GM19193 (cell line): Measurements from ENCODE around the gene CRYBG1.

Source experiments
- POLR2A ChIP-seq: IDR thresholded peaks from 4 replicates; pipeline ENCODE4 v1.6.1; 2011; ENCODE audit not compliant: insufficient read depth, insufficient read length; ENCODE audit errors: extremely low read depth

Gene CRYBG1

DNA sequence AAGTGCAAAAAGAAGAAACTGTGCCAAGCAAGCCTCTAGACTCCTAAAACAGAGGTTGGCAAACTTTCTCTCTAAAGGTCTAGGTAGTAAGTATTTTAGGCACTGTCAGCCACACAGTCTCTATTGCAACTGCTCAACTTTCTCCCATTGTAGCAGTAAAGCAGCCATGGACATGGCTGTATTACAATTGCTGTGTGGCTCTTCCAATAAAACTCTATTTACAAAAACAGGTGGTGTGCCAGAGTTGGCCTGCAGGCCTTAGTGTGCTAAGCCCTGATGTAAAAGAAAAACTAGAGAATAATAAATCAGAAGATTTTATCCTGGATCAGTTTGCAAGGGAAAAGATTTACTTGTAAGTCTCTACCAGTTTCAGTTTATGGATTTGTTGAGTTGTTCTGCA, 74.0 kb downstream of the CRYBG1 start:
- no peak for TF ChIP-seq POLR2A

DNA sequence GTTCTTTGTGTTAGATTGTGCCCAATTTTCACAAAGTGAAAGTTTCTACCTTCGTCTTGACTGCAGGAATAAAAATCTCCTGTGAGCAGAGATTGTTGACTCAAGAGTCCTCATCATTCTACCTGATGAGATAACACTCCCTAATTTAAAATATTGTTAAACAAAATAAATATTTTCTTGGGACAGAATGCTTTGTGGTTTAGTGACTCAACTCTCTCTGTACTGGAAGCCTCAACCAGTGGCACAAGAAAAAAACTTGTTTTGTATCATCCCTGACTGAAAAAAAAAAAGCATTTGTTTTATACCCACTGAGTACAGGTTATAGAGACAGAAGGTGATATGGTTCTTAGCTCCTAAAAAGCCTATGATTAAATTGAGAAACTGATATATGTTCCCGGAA, 78.9 kb downstream of the CRYBG1 start:
- no peak for TF ChIP-seq POLR2A

DNA sequence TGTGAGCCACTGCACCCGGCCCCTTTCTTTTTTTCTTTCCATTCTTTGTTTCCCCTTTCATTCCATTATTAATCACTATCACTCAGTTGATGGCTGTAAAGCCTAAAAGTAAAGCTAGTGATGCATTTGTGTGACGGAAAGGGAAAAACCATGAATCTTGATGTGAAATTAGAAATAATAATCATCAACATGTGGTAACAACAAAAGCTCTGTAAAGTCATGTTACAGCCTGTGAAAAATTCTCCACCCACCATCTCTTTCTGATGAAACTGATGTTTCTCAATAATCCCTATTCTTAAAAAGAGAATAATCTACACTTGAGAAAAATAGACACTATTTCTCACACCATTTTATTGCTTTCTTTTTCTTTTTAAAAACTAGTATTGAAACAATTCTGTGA, 80.0 kb downstream of the CRYBG1 start:
- TF ChIP-seq POLR2A, result no peak

DNA sequence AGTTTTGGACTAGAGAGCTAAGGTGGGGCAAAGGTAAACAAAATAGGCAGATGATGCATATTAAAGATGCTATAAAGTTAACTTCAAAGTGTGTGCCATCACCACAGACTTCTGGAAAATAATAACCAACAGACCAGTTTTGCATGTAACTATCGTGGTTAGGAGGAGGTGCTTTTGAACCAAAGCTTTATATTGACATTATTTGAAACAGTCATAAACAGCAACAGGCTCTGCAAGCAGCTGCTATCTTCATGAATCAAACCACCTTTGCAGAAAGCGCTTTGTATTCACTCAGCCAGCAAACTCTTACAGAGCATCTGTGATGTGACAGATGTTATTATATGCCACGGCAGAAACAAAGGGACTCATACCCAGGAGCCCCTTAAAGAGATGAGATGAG, 81.9 kb downstream of the CRYBG1 start:
- no peak for TF ChIP-seq POLR2A

DNA sequence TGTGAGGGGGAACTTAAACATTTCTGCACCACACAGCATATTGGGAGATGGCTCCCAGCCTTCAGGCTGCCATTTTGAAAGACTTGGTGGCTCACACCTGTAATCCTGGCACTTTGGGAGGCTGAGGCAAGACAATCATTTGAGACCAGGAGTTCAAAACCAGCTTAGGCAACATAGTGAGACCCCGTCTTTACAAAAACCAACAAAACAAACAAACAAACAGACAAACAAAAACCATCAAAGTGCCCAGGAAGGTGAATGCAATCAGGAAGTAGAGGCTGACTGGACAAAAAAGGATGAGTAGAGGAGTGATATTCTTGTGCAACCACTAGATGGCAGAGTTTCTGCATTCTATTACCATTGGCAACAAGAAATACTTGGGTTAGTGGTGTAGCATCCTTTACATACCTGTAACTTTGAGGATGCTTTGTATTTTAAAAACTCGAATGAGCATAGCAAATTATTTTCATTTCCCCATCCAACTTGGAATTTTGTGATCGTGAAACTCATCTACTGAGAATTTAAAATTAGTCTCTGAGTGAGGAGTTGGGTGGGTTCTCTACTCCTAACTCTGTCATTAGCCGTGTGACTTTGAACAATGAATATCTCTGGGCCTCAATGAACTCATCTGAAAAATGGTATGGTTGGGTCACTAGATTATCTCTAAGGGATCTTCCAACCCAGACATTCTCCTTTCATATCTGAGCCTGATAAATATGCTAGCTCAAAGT, 84.4 kb downstream of the CRYBG1 start:
- TF ChIP-seq POLR2A, result no peak

DNA sequence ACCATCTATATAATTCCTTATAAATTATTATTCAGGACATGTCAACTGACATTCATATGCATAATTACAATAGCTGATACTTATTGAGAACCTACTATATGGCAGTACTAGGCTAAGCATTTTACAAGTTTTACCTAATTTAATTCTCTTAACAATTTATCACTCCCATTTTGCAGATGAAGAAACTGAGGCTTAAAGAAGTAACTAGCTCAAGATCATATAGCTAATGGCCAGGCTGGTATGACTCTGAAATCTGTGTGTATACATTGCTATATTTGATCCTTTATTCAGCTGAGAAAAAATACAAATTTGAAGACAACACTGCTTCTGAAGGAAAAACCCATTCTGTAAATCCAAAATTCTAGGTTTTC, 85.0 kb downstream of the CRYBG1 start:
- TF ChIP-seq POLR2A, result no peak

DNA sequence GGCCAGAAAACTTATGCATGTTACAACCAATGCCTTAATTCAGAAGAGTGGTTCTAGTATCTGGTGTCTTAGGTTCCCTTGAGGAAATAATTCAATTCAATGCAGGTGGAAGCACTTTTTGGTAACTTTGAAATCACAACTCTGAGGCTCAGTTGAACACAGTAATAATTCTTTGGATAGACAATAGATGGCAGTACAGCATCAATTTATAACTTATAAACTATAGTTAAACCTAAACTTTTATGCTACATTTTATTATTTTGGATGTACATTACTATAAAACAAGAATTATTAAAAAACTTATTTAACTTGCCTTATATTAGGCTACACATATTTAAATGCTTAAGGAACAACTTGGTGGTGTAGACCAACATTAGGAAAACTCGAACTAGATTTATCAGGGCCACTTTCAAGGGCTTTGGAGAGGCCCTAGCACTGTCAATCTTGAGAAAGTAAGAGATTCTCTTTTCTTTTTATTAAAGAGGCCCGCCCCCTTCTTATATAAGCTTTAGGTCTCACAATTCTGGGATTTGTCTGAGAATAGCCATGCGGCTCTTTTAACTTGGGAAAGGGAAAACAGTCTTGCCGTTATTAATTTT, 85.9 kb downstream of the CRYBG1 start:
- no peak for TF ChIP-seq POLR2A

DNA sequence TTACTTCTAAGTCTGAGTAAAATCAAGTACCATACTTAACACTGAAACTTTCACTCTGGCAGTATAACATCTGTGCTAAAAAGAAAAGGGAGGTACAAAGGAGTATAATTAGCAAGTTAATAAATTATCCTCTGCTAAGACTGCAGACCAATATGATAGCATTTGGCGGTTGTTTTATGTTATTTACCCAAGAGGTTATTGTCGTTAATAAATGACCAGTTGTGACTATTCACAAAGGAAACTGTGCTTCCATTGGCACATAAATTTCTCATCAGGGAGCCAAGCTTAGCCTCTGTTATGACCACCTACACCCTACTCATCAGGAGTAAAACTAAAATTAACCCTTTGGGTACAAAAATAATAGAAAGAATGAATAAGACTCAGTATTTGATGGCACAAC, 86.5 kb downstream of the CRYBG1 start:
- TF ChIP-seq POLR2A, result no peak

DNA sequence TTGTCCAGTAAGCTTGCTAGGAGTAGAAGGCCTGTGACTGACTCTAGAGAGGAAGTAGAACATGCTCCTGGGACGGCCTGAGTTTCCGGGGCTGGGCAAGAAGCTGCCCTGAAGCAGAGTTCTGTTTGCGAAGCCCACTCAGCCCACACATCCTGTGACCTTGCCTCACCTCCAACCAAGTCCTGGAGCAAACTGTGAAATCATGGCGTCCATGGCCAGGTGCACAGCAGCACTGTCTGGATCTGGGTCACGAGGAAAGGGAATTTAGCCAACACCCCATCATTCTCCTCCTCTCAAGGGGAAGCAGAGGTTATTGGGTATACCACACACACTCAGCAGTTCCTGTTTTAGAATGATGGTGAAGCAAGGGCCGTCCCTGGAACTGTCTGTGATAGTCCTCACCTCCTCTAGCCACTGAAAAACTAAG, 87.5 kb downstream of the CRYBG1 start:
- no peak for TF ChIP-seq POLR2A

DNA sequence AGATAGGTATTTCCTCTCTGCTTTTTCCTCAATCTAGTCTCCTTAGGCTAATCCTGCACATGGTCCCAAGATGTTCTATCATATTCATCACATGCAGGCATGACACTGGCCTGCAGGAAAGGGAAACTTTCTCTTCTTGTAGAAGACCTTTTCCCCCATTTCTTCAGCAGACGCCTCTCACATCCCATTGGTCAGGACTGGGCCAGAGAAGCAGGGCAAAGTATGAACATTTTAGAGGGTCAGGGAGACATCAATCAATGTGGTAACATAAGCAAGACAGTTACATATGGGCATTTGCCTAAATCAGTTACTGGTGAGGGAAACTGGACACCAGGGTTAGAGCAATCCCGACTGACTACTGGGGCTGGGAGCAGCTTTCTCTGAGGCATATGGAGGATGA, 90.1 kb downstream of the CRYBG1 start:
- TF ChIP-seq POLR2A, result no peak

DNA sequence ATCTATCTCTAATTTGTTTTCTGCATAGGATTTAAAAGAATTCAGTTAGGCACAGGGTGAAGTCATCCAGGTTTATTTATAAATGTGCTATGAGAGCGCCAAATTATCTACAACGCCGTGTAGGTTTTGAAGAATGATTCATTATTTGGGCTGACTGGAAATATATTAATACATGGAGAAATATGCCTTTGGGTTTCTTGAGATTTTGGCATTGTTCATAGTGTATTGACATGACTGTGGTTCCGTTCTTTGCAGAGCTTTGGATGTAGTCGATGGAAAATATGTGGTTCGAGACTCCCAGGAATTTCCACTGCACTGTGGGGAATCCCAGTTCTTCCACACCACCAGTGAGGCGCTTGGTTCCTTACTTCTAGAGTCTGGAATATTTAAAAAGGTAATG, 90.9 kb downstream of the CRYBG1 start:
- TF ChIP-seq POLR2A, result no peak

DNA sequence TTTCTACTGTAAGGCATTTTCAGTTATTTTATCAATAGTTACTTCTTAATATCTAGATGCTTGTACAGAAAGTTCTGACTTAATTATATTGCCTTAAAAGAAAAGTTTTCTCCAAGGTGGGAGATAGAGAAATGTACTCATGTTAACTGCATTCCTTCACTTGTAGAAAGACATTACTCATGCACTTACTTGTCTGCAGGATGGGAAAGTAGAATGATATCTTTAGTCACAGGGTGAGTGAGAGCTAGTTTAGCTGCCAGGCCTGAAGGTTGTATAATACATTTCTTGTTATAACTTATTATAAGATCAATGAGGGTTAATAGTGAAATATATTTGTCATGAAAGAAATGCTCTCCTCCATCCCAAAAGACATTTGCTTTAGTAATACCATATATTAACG, 92.1 kb downstream of the CRYBG1 start:
- no peak for TF ChIP-seq POLR2A

DNA sequence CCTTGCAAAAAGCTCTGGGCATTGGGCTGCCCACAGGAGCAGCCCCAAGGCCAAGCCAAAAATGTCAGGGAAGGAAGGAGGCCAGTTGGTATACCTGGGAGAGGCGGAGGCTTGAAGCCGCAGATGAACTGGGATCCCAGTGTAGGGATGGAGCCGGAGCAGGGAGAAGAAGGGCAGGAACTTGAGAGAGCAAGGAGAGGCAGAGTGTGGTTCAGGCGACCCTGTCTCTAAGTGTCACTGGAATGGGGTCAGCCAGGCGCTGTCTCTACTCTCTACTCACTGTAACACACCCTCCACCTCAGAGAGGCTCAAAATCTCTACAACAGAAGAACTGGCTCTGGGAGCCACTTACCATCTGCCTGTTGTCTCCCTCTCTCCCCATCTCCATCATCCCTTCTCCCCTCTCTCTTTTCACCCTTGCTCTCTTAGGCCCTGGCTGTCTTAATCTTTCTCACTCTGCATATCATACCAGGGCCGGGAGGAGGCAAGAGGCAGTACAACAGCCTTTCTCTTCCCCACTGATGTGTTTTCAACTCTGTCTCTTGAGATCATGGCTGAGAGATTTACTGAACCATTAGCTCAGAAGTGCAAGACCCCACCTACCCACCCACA, 93.3 kb downstream of the CRYBG1 start:
- no peak for TF ChIP-seq POLR2A

DNA sequence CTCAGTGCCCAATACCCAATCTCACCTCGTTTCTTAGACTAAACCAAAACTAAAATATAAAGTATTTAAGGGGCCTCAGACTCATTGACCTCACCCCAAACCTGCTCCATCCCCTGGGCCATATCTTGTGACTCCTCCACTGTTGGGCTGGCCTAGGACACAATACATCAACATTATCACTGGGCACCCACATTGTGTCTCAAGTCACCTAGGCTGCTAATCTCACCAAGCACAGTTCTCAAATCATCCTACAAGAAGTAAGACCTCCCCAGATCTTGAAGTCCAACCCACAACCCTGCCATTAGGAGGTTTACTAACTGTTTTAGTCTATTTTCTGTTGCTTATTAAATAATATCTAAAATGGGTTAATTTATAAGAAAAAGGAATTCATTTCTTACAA, 96.2 kb downstream of the CRYBG1 start:
- no peak for TF ChIP-seq POLR2A

DNA sequence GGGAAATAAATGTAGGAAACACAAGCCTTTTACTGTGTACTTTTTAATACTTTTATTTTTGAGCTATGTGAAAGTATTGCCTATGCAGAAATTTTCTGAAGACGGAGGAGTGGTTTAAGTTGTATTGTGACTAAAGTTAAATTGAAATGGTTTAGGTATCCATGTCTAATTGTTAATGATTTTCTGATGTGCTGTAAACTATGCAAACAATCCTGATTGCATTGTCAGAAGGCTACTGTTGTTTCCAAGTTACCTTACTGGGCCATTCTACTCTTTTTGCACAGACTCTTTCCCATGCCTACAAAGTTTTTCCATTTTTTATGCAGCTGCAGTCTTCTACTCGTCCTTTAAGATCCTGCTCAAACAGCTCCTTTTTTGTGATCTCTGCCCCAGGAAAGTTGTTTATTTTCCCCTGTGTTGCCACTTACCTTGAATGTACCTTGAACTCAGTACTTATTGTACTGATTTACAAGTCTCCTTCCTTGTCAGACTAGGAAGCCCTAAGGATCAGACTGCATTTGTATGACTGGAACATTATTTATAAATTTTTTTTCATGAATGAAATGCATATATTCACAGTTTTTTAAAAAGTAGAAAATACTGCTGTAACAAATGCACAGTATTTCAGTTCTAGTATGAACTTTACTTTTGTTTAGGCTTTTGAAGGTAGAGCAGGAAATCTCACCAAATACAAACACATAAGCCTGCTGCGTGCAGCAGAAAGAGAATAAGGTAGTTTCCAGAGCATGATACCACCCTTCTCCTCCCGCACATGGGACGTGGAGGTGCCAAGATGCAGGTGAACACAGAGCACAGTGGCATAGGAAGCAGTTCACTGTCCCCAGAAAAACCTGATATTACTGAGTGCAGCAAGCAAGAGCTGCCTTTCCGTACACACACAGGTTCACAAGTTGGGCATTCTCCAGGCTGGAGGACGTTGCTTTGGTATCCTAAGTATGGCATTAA, 97.8 kb downstream of the CRYBG1 start:
- TF ChIP-seq POLR2A, result no peak
